ENCODE data around the gene TTC28.

The TTC28 gene

GRCh38 chr22:28478564-28478963, 201.1 kb downstream of the TTC28 start:
- Histone ChIP-seq H2BK120ac (ENCODE audit: low read depth, low read length) (no peak overlapping the region), H3K4me2 (ENCODE audit: low read length, poor library complexity, severe bottlenecking) (no peak overlapping the region), H3K14ac (ENCODE audit: low read length in 2 of 2) (no peak overlapping the region), H4K91ac (ENCODE audit: low read length) (no peak overlapping the region), H3K79me1 (replicated peaks; ENCODE audit: low read length, poor library complexity, severe bottlenecking) (peaks cover 10% of the 10 kb centered on the region), H3K18ac (ENCODE audit: low read depth in 1 of 2, low read length in 2 of 2) (no peak overlapping the region), H2BK15ac (ENCODE audit: low read depth, poor library complexity, severe bottlenecking) (no peak overlapping the region), H4K8ac (ENCODE audit: low read length) (no peak overlapping the region), H3K23ac (ENCODE audit: low read length in 2 of 2) (no peak overlapping the region), H3K9me3 (ENCODE audit: control insufficient read depth, low read length) (peaks cover 3% of the 10 kb centered on the region), H2AK5ac (ENCODE audit: low read length, severe bottlenecking) (no peak overlapping the region), H3K4ac (ENCODE audit: low read depth in 1 of 2, low read length in 2 of 2) (no peak overlapping the region), H3K27me3 (ENCODE audit: control insufficient read depth in 1 of 2, insufficient read depth in 1 of 2, low read length in 2 of 2) (no peaks in the 10 kb centered on the region), H3K9ac (ENCODE audit: low read length) (no peak overlapping the region), H2BK12ac (ENCODE audit: low read length in 2 of 2) (no peak overlapping the region), H3K4me1 (ENCODE audit: control insufficient read depth, insufficient read depth, low read depth, low read length) (no peaks in the 10 kb centered on the region), H3K27ac (ENCODE audit: low read length, poor library complexity, severe bottlenecking) (no peak overlapping the region), H3K4me3 (ENCODE audit: insufficient read depth in 1 of 2, low read depth in 1 of 2, low read length in 2 of 2) (no peak overlapping the region), H2BK5ac (ENCODE audit: low read depth, low read length, poor library complexity, severe bottlenecking) (no peak overlapping the region), H3K36me3 (ENCODE audit: control insufficient read depth in 1 of 2, insufficient read depth in 2 of 2, low read depth in 1 of 2, low read length in 2 of 2) (no peaks in the 10 kb centered on the region), H2AFZ (ENCODE audit: low read depth, low read length) (no peak overlapping the region)
- no peak for DNase-seq

GRCh38 chr22:28477556-28477955, 202.1 kb downstream of the TTC28 start:
- Histone ChIP-seq H2AK5ac (ENCODE audit: low read length, severe bottlenecking) (no peak overlapping the region), H3K18ac (ENCODE audit: low read depth in 1 of 2, low read length in 2 of 2) (no peak overlapping the region), H2AFZ (ENCODE audit: low read depth, low read length) (no peak overlapping the region), H2BK5ac (ENCODE audit: low read depth, low read length, poor library complexity, severe bottlenecking) (no peak overlapping the region), H3K27me3 (ENCODE audit: control insufficient read depth in 1 of 2, insufficient read depth in 1 of 2, low read length in 2 of 2) (no peaks in the 10 kb centered on the region), H4K8ac (ENCODE audit: low read length) (no peak overlapping the region), H2BK15ac (ENCODE audit: low read depth, poor library complexity, severe bottlenecking) (no peak overlapping the region), H3K79me1 (replicated peaks; ENCODE audit: low read length, poor library complexity, severe bottlenecking) (peaks cover 12% of the 10 kb centered on the region), H2BK12ac (ENCODE audit: low read length in 2 of 2) (no peak overlapping the region), H3K4ac (ENCODE audit: low read depth in 1 of 2, low read length in 2 of 2) (no peak overlapping the region), H3K9ac (ENCODE audit: low read length) (no peak overlapping the region), H3K14ac (ENCODE audit: low read length in 2 of 2) (no peak overlapping the region), H3K4me1 (ENCODE audit: control insufficient read depth, insufficient read depth, low read depth, low read length) (no peaks in the 10 kb centered on the region), H2BK120ac (ENCODE audit: low read depth, low read length) (no peak overlapping the region), H3K36me3 (ENCODE audit: control insufficient read depth in 1 of 2, insufficient read depth in 2 of 2, low read depth in 1 of 2, low read length in 2 of 2) (no peaks in the 10 kb centered on the region), H3K9me3 (ENCODE audit: control insufficient read depth, low read length) (peaks cover 1% of the 10 kb centered on the region), H4K91ac (ENCODE audit: low read length) (no peak overlapping the region), H3K4me3 (ENCODE audit: insufficient read depth in 1 of 2, low read depth in 1 of 2, low read length in 2 of 2) (no peak overlapping the region), H3K4me2 (ENCODE audit: low read length, poor library complexity, severe bottlenecking) (no peak overlapping the region), H3K23ac (ENCODE audit: low read length in 2 of 2) (no peak overlapping the region), H3K27ac (ENCODE audit: low read length, poor library complexity, severe bottlenecking) (no peak overlapping the region)
- no peak for DNase-seq
- 100% methylated on average over 1 of the region's 1 CpG for WGBS

GRCh38 chr22:28474330-28474729, 205.3 kb downstream of the TTC28 start:
- H2BK12ac ChIP-seq (ENCODE audit: low read length in 2 of 2), result no peak overlapping the region
- H2BK120ac ChIP-seq (ENCODE audit: low read depth, low read length), result no peak overlapping the region
- H4K8ac ChIP-seq (ENCODE audit: low read length), result no peak overlapping the region
- no peak overlapping the region for H3K14ac ChIP-seq (ENCODE audit: low read length in 2 of 2)
- no peaks in the 10 kb centered on the region for H3K4me1 ChIP-seq (ENCODE audit: control insufficient read depth, insufficient read depth, low read depth, low read length)
- H2BK5ac ChIP-seq (ENCODE audit: low read depth, low read length, poor library complexity, severe bottlenecking), result no peak overlapping the region
- no peaks in the 10 kb centered on the region for H3K9me3 ChIP-seq (ENCODE audit: control insufficient read depth, low read length)
- 100% methylated on average over 1 of the region's 1 CpG for WGBS
- no peak overlapping the region for H3K18ac ChIP-seq (ENCODE audit: low read depth in 1 of 2, low read length in 2 of 2)
- no peak overlapping the region for H3K4me3 ChIP-seq (ENCODE audit: insufficient read depth in 1 of 2, low read depth in 1 of 2, low read length in 2 of 2)
- no peak overlapping the region for H2AFZ ChIP-seq (ENCODE audit: low read depth, low read length)
- H3K23ac ChIP-seq (ENCODE audit: low read length in 2 of 2), result no peak overlapping the region
- no peak overlapping the region for H3K4ac ChIP-seq (ENCODE audit: low read depth in 1 of 2, low read length in 2 of 2)
- no peak overlapping the region for H3K27ac ChIP-seq (ENCODE audit: low read length, poor library complexity, severe bottlenecking)
- no peak overlapping the region for H2BK15ac ChIP-seq (ENCODE audit: low read depth, poor library complexity, severe bottlenecking)
- no peak for DNase-seq
- H3K36me3 ChIP-seq (ENCODE audit: control insufficient read depth in 1 of 2, insufficient read depth in 2 of 2, low read depth in 1 of 2, low read length in 2 of 2), result no peaks in the 10 kb centered on the region
- no peak overlapping the region for H4K91ac ChIP-seq (ENCODE audit: low read length)
- H3K27me3 ChIP-seq (ENCODE audit: control insufficient read depth in 1 of 2, insufficient read depth in 1 of 2, low read length in 2 of 2), result no peaks in the 10 kb centered on the region
- H3K79me1 ChIP-seq (replicated peaks; ENCODE audit: low read length, poor library complexity, severe bottlenecking), result peaks cover 11% of the 10 kb centered on the region
- no peak overlapping the region for H2AK5ac ChIP-seq (ENCODE audit: low read length, severe bottlenecking)
- no peak overlapping the region for H3K9ac ChIP-seq (ENCODE audit: low read length)
- no peak overlapping the region for H3K4me2 ChIP-seq (ENCODE audit: low read length, poor library complexity, severe bottlenecking)

- no peak overlapping the region for H3K14ac ChIP-seq (ENCODE audit: low read length in 2 of 2)
- H3K9ac ChIP-seq (ENCODE audit: low read length), result no peak overlapping the region
- H2BK15ac ChIP-seq (ENCODE audit: low read depth, poor library complexity, severe bottlenecking), result no peak overlapping the region
- H2AK5ac ChIP-seq (ENCODE audit: low read length, severe bottlenecking), result no peak overlapping the region
- no peaks in the 10 kb centered on the region for H3K4me1 ChIP-seq (ENCODE audit: control insufficient read depth, insufficient read depth, low read depth, low read length)
- H4K8ac ChIP-seq (ENCODE audit: low read length), result no peak overlapping the region
- no peak overlapping the region for H2BK12ac ChIP-seq (ENCODE audit: low read length in 2 of 2)
- DNase-seq, result no peak
- 100% methylated on average over 2 of the region's 2 CpGs for WGBS
- no peaks in the 10 kb centered on the region for H3K27me3 ChIP-seq (ENCODE audit: control insufficient read depth in 1 of 2, insufficient read depth in 1 of 2, low read length in 2 of 2)
- no peak overlapping the region for H4K91ac ChIP-seq (ENCODE audit: low read length)
- peaks cover 15% of the 10 kb centered on the region for H3K79me1 ChIP-seq (replicated peaks; ENCODE audit: low read length, poor library complexity, severe bottlenecking)
- no peaks in the 10 kb centered on the region for H3K9me3 ChIP-seq (ENCODE audit: control insufficient read depth, low read length)
- no peak overlapping the region for H2AFZ ChIP-seq (ENCODE audit: low read depth, low read length)
- no peak overlapping the region for H3K27ac ChIP-seq (ENCODE audit: low read length, poor library complexity, severe bottlenecking)
- no peak overlapping the region for H3K18ac ChIP-seq (ENCODE audit: low read depth in 1 of 2, low read length in 2 of 2)
- no peak overlapping the region for H2BK5ac ChIP-seq (ENCODE audit: low read depth, low read length, poor library complexity, severe bottlenecking)
- H3K4me2 ChIP-seq (ENCODE audit: low read length, poor library complexity, severe bottlenecking), result no peak overlapping the region
- H2BK120ac ChIP-seq (ENCODE audit: low read depth, low read length), result no peak overlapping the region
- no peaks in the 10 kb centered on the region for H3K36me3 ChIP-seq (ENCODE audit: control insufficient read depth in 1 of 2, insufficient read depth in 2 of 2, low read depth in 1 of 2, low read length in 2 of 2)
- H3K4me3 ChIP-seq (ENCODE audit: insufficient read depth in 1 of 2, low read depth in 1 of 2, low read length in 2 of 2), result no peak overlapping the region
- no peak overlapping the region for H3K23ac ChIP-seq (ENCODE audit: low read length in 2 of 2)
- no peak overlapping the region for H3K4ac ChIP-seq (ENCODE audit: low read depth in 1 of 2, low read length in 2 of 2)
Observed at GRCh38 chr22:28473258-28473657, 206.4 kb downstream of the TTC28 start.
